Testis (tissue), 2 donors: ENCODE results near the gene GPR150.

Experiments used
- CTCF ChIP-seq, 3 experiments: fragments of 450-650 bp in 2 of 3; fragments of 200-600 bp in 1 of 3; sonication (generic) in 1 of 3; IDR thresholded peaks; one replicate each; pipeline ENCODE4 v1.5.1; 2016 to 2019; ENCODE audit warnings: antibody characterized with exemption in 3 of 3, mild to moderate bottlenecking in 2 of 3, moderate library complexity in 1 of 3
- POLR2A ChIP-seq: fragments of 450-650 bp; IDR thresholded peaks from one replicate; pipeline ENCODE4 v1.6.1; 2017; ENCODE audit warnings: antibody characterized with exemption, mild to moderate bottlenecking, moderate library complexity

GRCh38 chr5:95627971-95628810, 8.3 kb downstream of the GPR150 start:
- no peak for TF ChIP-seq CTCF (IDR thresholded peaks at IDR 0.05)
- no peak for TF ChIP-seq POLR2A
